Transverse colon (tissue), 4 donors: Measurements from ENCODE around the gene PITRM1. TPM values are rescaled to one million over a fixed set of nuclear protein-coding genes. Genes with fewer than 3 reads are reported as not detected.

Experiments used
- DNase-seq: peaks from one replicate; pipeline ENCODE4 v3.0.0-alpha.2; 2019
- H3K27ac ChIP-seq, 4 donors: fragments of 200-600 bp; sonication (generic); 2 replicates each; pipeline ENCODE4 v1.5.1; 2016 to 2018; ENCODE audit warnings: inconsistent platforms in 4 of 4
- H3K27me3 ChIP-seq: fragments of 200-600 bp; sonication (generic); 2 replicates; pipeline ENCODE4 v1.5.1; 2017; ENCODE audit warnings: inconsistent platforms
- H3K36me3 ChIP-seq, 4 donors: fragments of 200-600 bp; sonication (generic); 2 replicates each; pipeline ENCODE4 v1.5.1; 2017 to 2019; ENCODE audit warnings: inconsistent platforms in 4 of 4
- H3K4me1 ChIP-seq, 4 donors: fragments of 200-600 bp; sonication (generic); 2 replicates each; pipeline ENCODE4 v1.5.1; 2017 to 2020; ENCODE audit warnings: inconsistent platforms in 4 of 4
- H3K4me3 ChIP-seq, 4 donors: fragments of 200-600 bp; sonication (generic); 1 replicate in 1 of 4; 2 replicates in 3 of 4; pipeline versions ENCODE4 v1.5.1 to v1.6.1; 2017 to 2019; ENCODE audit warnings: inconsistent platforms in 4 of 4
- H3K9me3 ChIP-seq, 2 donors: fragments of 200-600 bp; sonication (generic); 2 replicates each; pipeline ENCODE4 v1.5.1; 2017 to 2019; ENCODE audit warnings: inconsistent platforms in 2 of 2
- CTCF ChIP-seq, 5 experiments: fragments of 200-600 bp in 3 of 5; fragments of 450-650 bp in 2 of 5; sonication (generic) in 3 of 5; IDR thresholded peaks; 1 replicate in 2 of 5; 2 replicates in 3 of 5; pipeline ENCODE4 v1.5.1; 2016 to 2017; ENCODE audit warnings: antibody characterized with exemption in 5 of 5, inconsistent platforms in 3 of 5, mild to moderate bottlenecking in 2 of 5, moderate library complexity in 1 of 5
- EP300 ChIP-seq: sonication (generic); formaldehyde crosslinking; IDR thresholded peaks from one replicate; pipeline ENCODE4 v1.6.1; 2017; ENCODE audit warnings: antibody characterized with exemption, low read depth
- POLR2A ChIP-seq: fragments of 450-650 bp; IDR thresholded peaks from one replicate; pipeline ENCODE4 v1.6.1; 2016; ENCODE audit warnings: antibody characterized with exemption, mild to moderate bottlenecking, moderate library complexity
- POLR2AphosphoS5 ChIP-seq, 3 donors: sonication (generic); formaldehyde crosslinking; IDR thresholded peaks; one replicate each; pipeline ENCODE4 v1.6.1; 2016; ENCODE audit warnings: antibody characterized with exemption in 3 of 3
- WGBS, 2 donors: methylation state at CpG; one replicate each; pipeline ENCODE4 v1.1.5; 2018; ENCODE audit warnings: low coverage in 1 of 2; 5-methylcytosine and 5-hydroxymethylcytosine counted together
- in situ Hi-C, 4 donors: fragments of 200-750 bp; cut with MboI; loops; one replicate each; pipeline versions ENCODE4 v1.15.0 to v1.15.1; 2017; ENCODE audit warnings: low sequenced_read_pairs in 3 of 4, low pct_ligation_motif_present in 1 of 4, low pct_unique_long_range_greater_than_20kb in 1 of 4
- intact Hi-C: fragments of 100-400 bp; cut with DNase I; formaldehyde crosslinking; loops from one replicate; pipeline ENCODE4 v1.15.1; 2023; ENCODE audit warnings: low total_unique reads
- total RNA-seq, 4 donors: library from RNA; depleted of rRNA; stranded (reverse); fragments of >200 nt; gene quantifications; one replicate each; pipeline ENCODE4 v1.1.0, GENCODE V29; 2016

The PITRM1 gene
- total RNA-seq, 4 donors from 2014 or later = 50.9 to 108 (median 67.6) TPM

- no peak overlapping the region for H3K4me3 ChIP-seq
These were observed 52.7 kb downstream of the PITRM1 start for GRCh38 chr10:3119796-3120459.

GRCh38 chr10:3118641-3119091, 53.9 kb downstream of the PITRM1 start:
- DNase-seq = peak; percentile 72
- WGBS, 2 donors = 58 to 67% methylated on average over 11 to 31 of the region's 32 CpGs
- intact Hi-C loops = no loop called here
- in situ Hi-C loops = no loop called here
- Histone ChIP-seq H3K36me3 (peaks cover 0 to 12% (median 5%) of the 10 kb centered on the region in 4 donors), H3K27ac (no peak overlapping the region), H3K27me3 (no peaks in the 10 kb centered on the region), H3K9me3 (no peaks in the 10 kb centered on the region), H3K4me3 (no peak overlapping the region), H3K4me1 (no peaks in the 10 kb centered on the region)
- TF ChIP-seq EP300 (no peak), POLR2AphosphoS5 (IDR thresholded peaks at IDR 0.05) (no peak), POLR2A (no peak), CTCF (IDR thresholded peaks at IDR 0.05) (no peak)

More at GRCh38 chr10:3119796-3120459, 52.7 kb downstream of the PITRM1 start:
- intact Hi-C loops (no loop called here), in situ Hi-C loops (no loop called here)
- H3K27ac ChIP-seq = no peak overlapping the region
- 70 to 90% methylated on average over 9 to 31 of the region's 31 CpGs for WGBS, 2 donors
- no peak for DNase-seq
- H3K9me3 ChIP-seq = no peaks in the 10 kb centered on the region
- TF ChIP-seq CTCF (IDR thresholded peaks at IDR 0.05) = peak in 3 of 5 experiments; percentile 26 to 31 (median 30)
- TF ChIP-seq POLR2A = no peak
- H3K27me3 ChIP-seq = no peaks in the 10 kb centered on the region
- no peaks in the 10 kb centered on the region for H3K4me1 ChIP-seq
- peaks cover 0 to 12% (median 5%) of the 10 kb centered on the region in 4 donors for H3K36me3 ChIP-seq

- peaks cover 0 to 14% (median 6%) of the 10 kb centered on the region in 4 donors for H3K36me3 ChIP-seq
- H3K27ac ChIP-seq = no peak overlapping the region
- no peak for TF ChIP-seq CTCF (IDR thresholded peaks at IDR 0.05)
- no peak for TF ChIP-seq POLR2AphosphoS5 (IDR thresholded peaks at IDR 0.05)
- TF ChIP-seq EP300 = no peak
- no peak for TF ChIP-seq POLR2A
- intact Hi-C loops = no loop called here
- H3K9me3 ChIP-seq = no peaks in the 10 kb centered on the region
- 97% methylated on average over 12 of the region's 12 CpGs; no CpG with 5 or more reads in 1 of the 2 donors for WGBS, 2 donors
- DNase-seq = no peak
- H3K27me3 ChIP-seq = no peaks in the 10 kb centered on the region
- no peaks in the 10 kb centered on the region for H3K4me1 ChIP-seq
- in situ Hi-C loops = no loop called here
- H3K4me3 ChIP-seq = no peak overlapping the region
These were observed 55.1 kb downstream of the PITRM1 start for GRCh38 chr10:3117486-3117885.

GRCh38 chr10:3116508-3117100, 56.0 kb downstream of the PITRM1 start:
- intact Hi-C loops (no loop called here), in situ Hi-C loops (no loop called here)
- Histone ChIP-seq H3K4me3 (no peak overlapping the region), H3K4me1 (no peaks in the 10 kb centered on the region), H3K36me3 (peaks cover 0 to 14% (median 6%) of the 10 kb centered on the region in 4 donors), H3K9me3 (no peaks in the 10 kb centered on the region), H3K27ac (no peak overlapping the region), H3K27me3 (no peaks in the 10 kb centered on the region)
- 83 to 87% methylated on average over 7 to 20 of the region's 20 CpGs for WGBS, 2 donors
- TF ChIP-seq EP300 = no peak
- TF ChIP-seq CTCF (IDR thresholded peaks at IDR 0.05) = no peak
- TF ChIP-seq POLR2A = no peak
- TF ChIP-seq POLR2AphosphoS5 (IDR thresholded peaks at IDR 0.05) = no peak
- no peak for DNase-seq
